B cell (primary cell): ENCODE data around the gene TMEM14B.

Experiments used
- EZH2 ChIP-seq: IDR thresholded peaks from 2 replicates; pipeline ENCODE4 v1.6.1; 2012; ENCODE audit warnings: borderline replicate concordance, low read depth, mild to moderate bottlenecking, moderate library complexity, low read length; ENCODE audit not compliant: insufficient read depth, poor library complexity, severe bottlenecking
- TF ChIP-seq, protein P1 (sequence below): fragments of 200-600 bp; IDR thresholded peaks from one replicate; pipeline ENCODE4 v1.8.0; 2022; ENCODE audit warnings: antibody characterized with exemption, mild to moderate bottlenecking

DNA sequence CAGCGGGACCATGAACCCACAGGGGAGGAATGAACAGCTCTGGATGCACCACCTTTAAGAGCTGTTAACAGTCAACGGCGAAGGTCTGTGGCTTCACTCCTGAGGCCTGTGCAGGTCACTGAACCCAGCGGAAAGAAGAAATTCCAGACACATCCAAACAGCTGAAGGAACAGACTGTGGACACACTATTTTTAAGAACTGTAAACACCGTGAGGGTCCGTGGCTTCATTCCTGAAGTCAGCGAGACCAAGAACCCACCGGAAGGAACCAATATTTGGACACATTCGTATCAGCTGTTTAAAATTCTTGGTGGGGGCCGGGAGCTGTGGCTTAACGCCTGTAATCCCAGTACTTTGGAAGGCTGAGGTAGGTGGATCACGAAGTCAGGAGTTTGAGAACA lies 5.4 kb upstream of the TMEM14B start:
- TF ChIP-seq, protein P1, sequence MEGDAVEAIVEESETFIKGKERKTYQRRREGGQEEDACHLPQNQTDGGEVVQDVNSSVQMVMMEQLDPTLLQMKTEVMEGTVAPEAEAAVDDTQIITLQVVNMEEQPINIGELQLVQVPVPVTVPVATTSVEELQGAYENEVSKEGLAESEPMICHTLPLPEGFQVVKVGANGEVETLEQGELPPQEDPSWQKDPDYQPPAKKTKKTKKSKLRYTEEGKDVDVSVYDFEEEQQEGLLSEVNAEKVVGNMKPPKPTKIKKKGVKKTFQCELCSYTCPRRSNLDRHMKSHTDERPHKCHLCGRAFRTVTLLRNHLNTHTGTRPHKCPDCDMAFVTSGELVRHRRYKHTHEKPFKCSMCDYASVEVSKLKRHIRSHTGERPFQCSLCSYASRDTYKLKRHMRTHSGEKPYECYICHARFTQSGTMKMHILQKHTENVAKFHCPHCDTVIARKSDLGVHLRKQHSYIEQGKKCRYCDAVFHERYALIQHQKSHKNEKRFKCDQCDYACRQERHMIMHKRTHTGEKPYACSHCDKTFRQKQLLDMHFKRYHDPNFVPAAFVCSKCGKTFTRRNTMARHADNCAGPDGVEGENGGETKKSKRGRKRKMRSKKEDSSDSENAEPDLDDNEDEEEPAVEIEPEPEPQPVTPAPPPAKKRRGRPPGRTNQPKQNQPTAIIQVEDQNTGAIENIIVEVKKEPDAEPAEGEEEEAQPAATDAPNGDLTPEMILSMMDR: no peak
- TF ChIP-seq EZH2: no peak
